Measurements from ENCODE around the gene PDZD8.

- TF ChIP-seq CTCF (IDR thresholded peaks at IDR 0.05) (no peak), POLR2A (IDR thresholded peaks at IDR 0.05; ENCODE audit: low read depth) (no peak), EP300 (IDR thresholded peaks at IDR 0.05) (no peak)
Measured at GRCh38 chr10:117256910-117257309, 118.3 kb downstream of the PDZD8 start.
